K562 (cell line): Measurements from ENCODE around the gene ETV3L. TPM values are rescaled to one million over a fixed set of nuclear protein-coding genes. Genes with fewer than 3 reads are reported as not detected.

Experiments used
- EP400 ChIP-seq: fragments of 450-650 bp; IDR thresholded peaks from 2 replicates; pipeline ENCODE4 v1.6.1; 2017; ENCODE audit warnings: antibody characterized with exemption, mild to moderate bottlenecking, moderate library complexity
- ETV6 ChIP-seq, 3 experiments: fragments of 150-350 bp in 1 of 3; sonication (generic) in 1 of 3; formaldehyde crosslinking in 1 of 3; IDR thresholded peaks; 2 replicates each; pipeline versions ENCODE4 v1.6.1 to v1.8.0; 2014 to 2022; ENCODE audit warnings: borderline replicate concordance in 2 of 3, low read depth in 2 of 3, antibody characterized with exemption in 1 of 3, low read length in 1 of 3, mild to moderate bottlenecking in 1 of 3, missing genetic modification reagents in 1 of 3
- PRPF4 ChIP-seq: fragments of 200-400 bp; formaldehyde crosslinking; IDR thresholded peaks from one replicate; pipeline ENCODE4 v1.6.1; 2017; ENCODE audit warnings: low read length, low read depth, mild to moderate bottlenecking; ENCODE audit not compliant: insufficient read depth, poor library complexity, severe bottlenecking
- TFAM ChIP-seq: fragments of 250-450 bp; sonication (Bioruptor Pico); conservative IDR thresholded peaks from 2 replicates; pipeline ENCODE4 v1.5.0; 2021; ENCODE audit warnings: mild to moderate bottlenecking, moderate library complexity
- ZFP36 ChIP-seq: fragments of 150-350 bp; IDR thresholded peaks from 2 replicates; pipeline ENCODE4 v1.6.1; 2018; ENCODE audit warnings: low read length, low read depth; ENCODE audit not compliant: partially characterized antibody
- ZNF282 ChIP-seq: sonication (generic); formaldehyde crosslinking; IDR thresholded peaks from 2 replicates; pipeline ENCODE4 v1.8.1; 2023; ENCODE audit warnings: missing genetic modification reagents
- ZNF445 ChIP-seq: fragments of 250-450 bp; sonication (Bioruptor Pico); IDR thresholded peaks from 2 replicates; pipeline ENCODE4 v1.4.0; 2020; ENCODE audit warnings: low read depth, mild to moderate bottlenecking, moderate library complexity
- ZNF592 ChIP-seq: fragments of 450-650 bp; IDR thresholded peaks from 2 replicates; pipeline ENCODE4 v1.6.1; 2017; ENCODE audit warnings: antibody characterized with exemption, mild to moderate bottlenecking
- polyA plus RNA-seq, 8 experiments: library from polyadenylated mRNA; depleted of rRNA in 4 of 8; stranded (reverse) in 5 of 8; unstranded in 3 of 8; fragments of >200 nt; fragmentation: Nextera tagmentation in 2 of 8; fragmentation: Illumina TruSeq in 1 of 8; extraction: Ambion mirVana in 2 of 8; extraction: Trizol in 1 of 8; gene quantifications; 2 replicates each; pipeline versions ENCODE4 v1.2.1 to v1.2.3, GENCODE V29; 2011 to 2014; ENCODE audit warnings: inconsistent platforms in 1 of 8, missing spikeins in 1 of 8
- total RNA-seq, 7 experiments: library from RNA; depleted of rRNA in 6 of 7; stranded (reverse); fragments of >200 nt in 6 of 7; fragmentation: Illumina TruSeq in 2 of 7; extraction: Trizol in 2 of 7; gene quantifications; 2 replicates each; pipeline versions ENCODE4 v1.2.1 to v1.2.3, GENCODE V29; 2011 to 2021; ENCODE audit warnings: low replicate concordance in 1 of 7
- TF ChIP-seq, protein P1 (sequence below): fragments of 450-650 bp; IDR thresholded peaks from 2 replicates; pipeline ENCODE4 v1.6.1; 2016; ENCODE audit warnings: mild to moderate bottlenecking, moderate library complexity

ETV3L gene
- total and polyA plus RNA-seq, 9 of the 15 experiments (the other 6 are each of a cell fraction or from before 2014, with no cell fraction given), result not detected

GRCh38 chr1:157138220-157139051 is 38.8 kb upstream of the ETV3L start, which contains the start of gene ETV3 (continued):
- TF ChIP-seq, protein P1, sequence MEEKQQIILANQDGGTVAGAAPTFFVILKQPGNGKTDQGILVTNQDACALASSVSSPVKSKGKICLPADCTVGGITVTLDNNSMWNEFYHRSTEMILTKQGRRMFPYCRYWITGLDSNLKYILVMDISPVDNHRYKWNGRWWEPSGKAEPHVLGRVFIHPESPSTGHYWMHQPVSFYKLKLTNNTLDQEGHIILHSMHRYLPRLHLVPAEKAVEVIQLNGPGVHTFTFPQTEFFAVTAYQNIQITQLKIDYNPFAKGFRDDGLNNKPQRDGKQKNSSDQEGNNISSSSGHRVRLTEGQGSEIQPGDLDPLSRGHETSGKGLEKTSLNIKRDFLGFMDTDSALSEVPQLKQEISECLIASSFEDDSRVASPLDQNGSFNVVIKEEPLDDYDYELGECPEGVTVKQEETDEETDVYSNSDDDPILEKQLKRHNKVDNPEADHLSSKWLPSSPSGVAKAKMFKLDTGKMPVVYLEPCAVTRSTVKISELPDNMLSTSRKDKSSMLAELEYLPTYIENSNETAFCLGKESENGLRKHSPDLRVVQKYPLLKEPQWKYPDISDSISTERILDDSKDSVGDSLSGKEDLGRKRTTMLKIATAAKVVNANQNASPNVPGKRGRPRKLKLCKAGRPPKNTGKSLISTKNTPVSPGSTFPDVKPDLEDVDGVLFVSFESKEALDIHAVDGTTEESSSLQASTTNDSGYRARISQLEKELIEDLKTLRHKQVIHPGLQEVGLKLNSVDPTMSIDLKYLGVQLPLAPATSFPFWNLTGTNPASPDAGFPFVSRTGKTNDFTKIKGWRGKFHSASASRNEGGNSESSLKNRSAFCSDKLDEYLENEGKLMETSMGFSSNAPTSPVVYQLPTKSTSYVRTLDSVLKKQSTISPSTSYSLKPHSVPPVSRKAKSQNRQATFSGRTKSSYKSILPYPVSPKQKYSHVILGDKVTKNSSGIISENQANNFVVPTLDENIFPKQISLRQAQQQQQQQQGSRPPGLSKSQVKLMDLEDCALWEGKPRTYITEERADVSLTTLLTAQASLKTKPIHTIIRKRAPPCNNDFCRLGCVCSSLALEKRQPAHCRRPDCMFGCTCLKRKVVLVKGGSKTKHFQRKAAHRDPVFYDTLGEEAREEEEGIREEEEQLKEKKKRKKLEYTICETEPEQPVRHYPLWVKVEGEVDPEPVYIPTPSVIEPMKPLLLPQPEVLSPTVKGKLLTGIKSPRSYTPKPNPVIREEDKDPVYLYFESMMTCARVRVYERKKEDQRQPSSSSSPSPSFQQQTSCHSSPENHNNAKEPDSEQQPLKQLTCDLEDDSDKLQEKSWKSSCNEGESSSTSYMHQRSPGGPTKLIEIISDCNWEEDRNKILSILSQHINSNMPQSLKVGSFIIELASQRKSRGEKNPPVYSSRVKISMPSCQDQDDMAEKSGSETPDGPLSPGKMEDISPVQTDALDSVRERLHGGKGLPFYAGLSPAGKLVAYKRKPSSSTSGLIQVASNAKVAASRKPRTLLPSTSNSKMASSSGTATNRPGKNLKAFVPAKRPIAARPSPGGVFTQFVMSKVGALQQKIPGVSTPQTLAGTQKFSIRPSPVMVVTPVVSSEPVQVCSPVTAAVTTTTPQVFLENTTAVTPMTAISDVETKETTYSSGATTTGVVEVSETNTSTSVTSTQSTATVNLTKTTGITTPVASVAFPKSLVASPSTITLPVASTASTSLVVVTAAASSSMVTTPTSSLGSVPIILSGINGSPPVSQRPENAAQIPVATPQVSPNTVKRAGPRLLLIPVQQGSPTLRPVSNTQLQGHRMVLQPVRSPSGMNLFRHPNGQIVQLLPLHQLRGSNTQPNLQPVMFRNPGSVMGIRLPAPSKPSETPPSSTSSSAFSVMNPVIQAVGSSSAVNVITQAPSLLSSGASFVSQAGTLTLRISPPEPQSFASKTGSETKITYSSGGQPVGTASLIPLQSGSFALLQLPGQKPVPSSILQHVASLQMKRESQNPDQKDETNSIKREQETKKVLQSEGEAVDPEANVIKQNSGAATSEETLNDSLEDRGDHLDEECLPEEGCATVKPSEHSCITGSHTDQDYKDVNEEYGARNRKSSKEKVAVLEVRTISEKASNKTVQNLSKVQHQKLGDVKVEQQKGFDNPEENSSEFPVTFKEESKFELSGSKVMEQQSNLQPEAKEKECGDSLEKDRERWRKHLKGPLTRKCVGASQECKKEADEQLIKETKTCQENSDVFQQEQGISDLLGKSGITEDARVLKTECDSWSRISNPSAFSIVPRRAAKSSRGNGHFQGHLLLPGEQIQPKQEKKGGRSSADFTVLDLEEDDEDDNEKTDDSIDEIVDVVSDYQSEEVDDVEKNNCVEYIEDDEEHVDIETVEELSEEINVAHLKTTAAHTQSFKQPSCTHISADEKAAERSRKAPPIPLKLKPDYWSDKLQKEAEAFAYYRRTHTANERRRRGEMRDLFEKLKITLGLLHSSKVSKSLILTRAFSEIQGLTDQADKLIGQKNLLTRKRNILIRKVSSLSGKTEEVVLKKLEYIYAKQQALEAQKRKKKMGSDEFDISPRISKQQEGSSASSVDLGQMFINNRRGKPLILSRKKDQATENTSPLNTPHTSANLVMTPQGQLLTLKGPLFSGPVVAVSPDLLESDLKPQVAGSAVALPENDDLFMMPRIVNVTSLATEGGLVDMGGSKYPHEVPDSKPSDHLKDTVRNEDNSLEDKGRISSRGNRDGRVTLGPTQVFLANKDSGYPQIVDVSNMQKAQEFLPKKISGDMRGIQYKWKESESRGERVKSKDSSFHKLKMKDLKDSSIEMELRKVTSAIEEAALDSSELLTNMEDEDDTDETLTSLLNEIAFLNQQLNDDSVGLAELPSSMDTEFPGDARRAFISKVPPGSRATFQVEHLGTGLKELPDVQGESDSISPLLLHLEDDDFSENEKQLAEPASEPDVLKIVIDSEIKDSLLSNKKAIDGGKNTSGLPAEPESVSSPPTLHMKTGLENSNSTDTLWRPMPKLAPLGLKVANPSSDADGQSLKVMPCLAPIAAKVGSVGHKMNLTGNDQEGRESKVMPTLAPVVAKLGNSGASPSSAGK, result 0 out of 2 replicates have a peak, but pooled peaks have one; percentile 53
- no peak for TF ChIP-seq ZNF445 (CRISPR knock-in tag)
- 0 out of 2 replicates have a peak, but pooled peaks have one; percentile 90 for TF ChIP-seq ZNF282 (CRISPR knock-in tag)
- TF ChIP-seq PRPF4, result no peak
- TF ChIP-seq ETV6 (IDR thresholded peaks at IDR 0.05; ENCODE audit: borderline replicate concordance in 1 of 2, low read depth in 2 of 2, low read length in 1 of 2), result no peak
- no peak; the same call in 1 of the 2 replicates for TF ChIP-seq ETV6 (CRISPR knock-in tag; IDR thresholded peaks at IDR 0.05; ENCODE audit: borderline replicate concordance)
- TF ChIP-seq TFAM (CRISPR knock-in tag), result no peak
- peak; percentile 89 for TF ChIP-seq ZNF592
- peak; percentile 56; the same call in 1 of the 2 replicates for TF ChIP-seq EP400
- TF ChIP-seq ZFP36, result no peak
